CD4-positive, alpha-beta T cell treated with Interleukin-15 for 4 hours (primary cell): ENCODE measurements around the gene EPHB2.
"Not testable (repeated sequence)": the region's sequence is repeated elsewhere in the genome, so short reads cannot be mapped to it uniquely, and the experiment has no call there.

Source experiments
- DNase-seq: peaks from one replicate; pipeline ENCODE4 v3.0.0-alpha.2; 2020; ENCODE audit warnings: low spot score

The EPHB2 gene

DNA sequence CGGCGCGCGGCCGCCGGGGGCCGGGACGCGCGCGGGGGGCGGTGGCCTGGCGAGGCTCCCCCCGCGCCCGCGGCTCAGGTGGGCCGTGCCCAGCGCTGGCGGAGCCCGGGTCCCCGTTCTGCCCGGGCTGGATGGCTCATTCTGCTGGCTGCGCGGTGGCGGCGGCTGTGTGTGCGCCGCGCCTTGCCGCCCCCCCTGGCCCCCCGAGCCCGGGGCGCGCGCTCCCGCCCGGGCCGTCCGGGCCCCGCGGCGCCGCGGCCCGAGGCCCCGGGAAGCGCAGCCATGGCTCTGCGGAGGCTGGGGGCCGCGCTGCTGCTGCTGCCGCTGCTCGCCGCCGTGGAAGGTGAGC lies at the start of gene EPHB2:
TSS of gene EPHB2 (plus strand) at position 139 of the 349 bp plus-strand sequence. CDS start at position 283, 144 bp downstream.
- no peak for DNase-seq

DNA sequence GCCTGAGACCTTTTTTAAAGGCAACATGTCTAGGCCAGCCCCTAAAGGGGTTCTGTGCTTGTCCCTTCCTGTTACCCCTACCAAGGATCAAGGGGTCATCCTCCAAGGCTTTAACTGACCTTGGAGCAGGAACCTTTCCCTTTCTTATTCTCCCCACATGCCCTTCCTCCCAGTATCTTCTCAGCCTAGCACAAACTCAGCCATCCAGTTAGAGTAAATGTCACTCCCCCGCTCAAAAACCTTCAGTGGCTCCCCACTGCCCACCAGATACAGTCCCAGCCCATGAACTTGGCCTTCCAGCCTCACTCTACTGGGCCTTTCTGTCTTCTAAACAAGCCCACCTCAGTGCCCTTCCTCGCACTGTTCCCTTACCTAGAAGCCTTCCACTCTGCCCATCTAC lies 48.8 kb upstream of the EPHB2 start:
- no peak for DNase-seq

DNA sequence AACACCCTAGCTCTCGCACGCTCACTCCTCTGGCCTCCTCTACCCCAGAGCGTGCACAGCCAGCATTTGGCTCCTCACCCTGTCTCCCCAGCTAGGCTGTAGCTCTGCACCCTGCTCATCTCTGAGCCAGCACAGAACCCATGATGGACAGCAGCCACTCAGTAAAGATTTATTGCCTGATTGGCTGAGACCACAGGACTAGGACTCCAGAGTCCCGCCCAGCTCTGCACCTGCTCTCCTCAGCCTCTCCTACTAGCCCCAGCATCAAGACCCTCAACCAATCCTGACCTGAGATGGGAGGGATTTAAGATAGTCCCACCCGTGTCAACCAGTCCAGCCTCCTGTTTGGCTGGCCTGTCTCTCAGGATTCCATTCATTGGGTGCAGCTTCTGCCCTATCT lies 48.3 kb upstream of the EPHB2 start:
- DNase-seq, result no peak

DNA sequence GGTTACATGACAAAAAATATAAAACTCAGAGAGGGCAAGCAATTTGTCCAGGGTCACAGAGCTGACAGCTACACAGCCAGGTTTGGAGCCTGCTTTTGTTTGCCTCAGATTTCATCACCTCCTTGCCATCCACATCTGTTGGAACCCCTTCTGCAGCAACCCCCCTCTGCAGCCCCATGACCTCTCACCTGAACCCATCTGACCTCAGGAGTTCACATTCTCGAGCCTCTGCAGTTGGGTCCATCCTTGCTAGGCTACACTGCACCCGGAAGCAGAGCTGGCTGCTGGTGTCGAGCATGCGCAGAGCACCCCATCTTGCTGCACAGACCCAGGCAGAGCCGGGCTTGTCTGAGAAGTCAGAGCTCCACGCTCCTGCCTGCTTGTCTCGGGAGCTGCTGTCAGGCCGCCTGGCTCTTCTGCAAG lies 47.6 kb upstream of the EPHB2 start:
- DNase-seq, result no peak

DNA sequence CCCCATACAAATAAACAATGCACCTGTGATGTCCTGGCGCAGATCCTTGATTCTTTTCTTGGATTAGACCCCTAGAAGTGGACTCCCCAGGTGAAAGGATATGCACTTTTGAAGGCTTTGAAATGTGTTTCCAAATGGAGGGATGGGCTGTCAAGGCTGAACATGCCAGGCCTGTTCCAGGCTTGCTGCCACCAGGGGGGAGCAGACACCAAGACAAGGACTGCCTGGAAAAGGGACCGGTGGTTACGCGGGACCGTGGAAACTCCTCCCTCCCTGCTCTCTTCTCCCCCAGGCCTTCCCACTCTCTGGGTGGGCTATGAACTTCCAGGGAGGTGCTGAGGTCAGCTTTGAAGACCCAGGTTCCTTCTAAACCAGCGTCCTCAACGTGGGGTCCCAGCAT lies 44.9 kb upstream of the EPHB2 start:
- no peak for DNase-seq

DNA sequence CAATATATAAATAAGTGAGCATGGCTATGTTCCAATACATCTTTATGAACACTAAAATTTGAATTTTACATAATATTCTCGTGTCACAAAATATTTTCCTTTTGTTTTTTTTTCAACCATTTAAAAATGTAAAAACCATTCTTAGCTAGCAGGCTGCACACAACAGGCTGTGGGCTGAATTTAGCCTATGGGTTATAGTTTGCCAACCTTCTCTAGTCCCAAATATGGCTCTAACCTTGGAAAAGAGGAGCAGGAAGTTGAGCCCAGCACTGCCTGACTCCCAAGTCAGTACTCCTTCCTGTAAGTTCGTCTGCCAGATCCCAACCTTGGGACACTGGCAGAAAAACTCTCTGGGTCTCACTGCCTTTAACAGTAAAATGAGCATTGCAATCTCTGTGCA lies 44.2 kb upstream of the EPHB2 start:
- no peak for DNase-seq

DNA sequence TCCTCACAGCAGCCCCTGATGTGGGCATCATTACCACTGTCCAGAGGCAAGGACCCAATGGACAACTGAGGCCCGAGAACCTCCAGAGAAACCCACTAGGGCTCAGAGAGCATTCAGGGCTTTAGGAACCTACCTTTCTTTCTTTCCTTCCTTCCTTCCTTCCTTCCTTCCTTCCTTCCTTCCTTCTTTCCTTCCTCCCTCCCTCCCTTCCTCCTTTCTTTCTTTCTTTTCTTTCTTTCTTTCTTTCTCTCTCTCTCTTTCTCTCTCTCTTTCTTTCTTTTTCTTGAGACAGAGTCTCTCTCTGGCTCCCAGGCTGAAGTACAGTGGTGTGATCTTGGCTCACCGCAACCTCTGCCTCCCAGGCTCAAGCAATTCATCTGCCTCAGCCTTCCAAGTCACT lies 41.8 kb upstream of the EPHB2 start:
- not testable (repeated sequence) for DNase-seq

DNA sequence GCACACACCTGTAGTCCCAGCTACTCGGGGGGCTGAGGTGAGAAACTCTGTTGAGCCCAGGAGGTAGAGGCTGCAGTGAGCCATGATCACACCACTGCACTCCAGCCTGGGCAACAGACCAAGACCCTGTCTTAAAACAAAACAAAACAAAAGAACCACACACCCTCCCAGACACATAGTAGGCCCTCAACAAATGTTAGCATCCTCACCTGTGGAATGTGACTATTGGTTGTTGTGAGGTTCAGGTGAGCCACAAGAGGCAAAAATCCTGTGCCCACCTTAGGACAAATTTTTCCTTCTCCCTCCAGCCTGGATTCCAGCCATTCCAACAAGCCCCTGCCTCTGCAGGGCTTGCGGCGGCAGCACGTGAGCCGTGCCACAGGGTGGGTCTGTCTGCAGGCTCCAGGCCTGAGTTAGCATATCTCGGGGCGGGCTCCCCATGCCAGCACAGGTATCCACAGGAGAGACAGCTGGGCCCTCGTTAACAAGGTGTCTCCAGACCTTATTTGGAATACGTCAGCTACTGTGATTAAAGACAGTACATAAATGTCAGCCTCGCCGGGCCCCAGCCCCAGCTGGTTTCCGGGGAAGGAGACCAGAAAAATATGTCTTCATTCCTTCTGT lies 40.2 kb upstream of the EPHB2 start:
- no peak for DNase-seq

DNA sequence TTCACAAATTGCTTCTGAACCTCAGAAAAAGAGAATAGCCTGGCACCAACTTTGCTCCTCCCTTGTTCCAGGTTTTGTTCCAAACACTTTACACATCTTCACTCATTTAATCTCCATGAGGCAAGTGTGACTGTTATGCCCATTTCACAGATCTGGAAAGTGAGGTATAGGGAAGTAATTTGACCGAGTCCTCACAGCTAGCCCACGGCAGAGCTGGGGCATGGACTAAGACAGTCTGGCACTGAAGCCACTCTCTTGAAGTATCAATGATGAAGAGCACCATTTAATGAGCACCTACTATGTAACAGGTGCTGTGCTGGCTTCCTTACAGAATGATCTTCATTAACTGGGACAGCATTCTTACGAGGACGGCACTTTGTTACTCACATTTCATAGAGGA lies 38.6 kb upstream of the EPHB2 start:
- DNase-seq, result no peak

DNA sequence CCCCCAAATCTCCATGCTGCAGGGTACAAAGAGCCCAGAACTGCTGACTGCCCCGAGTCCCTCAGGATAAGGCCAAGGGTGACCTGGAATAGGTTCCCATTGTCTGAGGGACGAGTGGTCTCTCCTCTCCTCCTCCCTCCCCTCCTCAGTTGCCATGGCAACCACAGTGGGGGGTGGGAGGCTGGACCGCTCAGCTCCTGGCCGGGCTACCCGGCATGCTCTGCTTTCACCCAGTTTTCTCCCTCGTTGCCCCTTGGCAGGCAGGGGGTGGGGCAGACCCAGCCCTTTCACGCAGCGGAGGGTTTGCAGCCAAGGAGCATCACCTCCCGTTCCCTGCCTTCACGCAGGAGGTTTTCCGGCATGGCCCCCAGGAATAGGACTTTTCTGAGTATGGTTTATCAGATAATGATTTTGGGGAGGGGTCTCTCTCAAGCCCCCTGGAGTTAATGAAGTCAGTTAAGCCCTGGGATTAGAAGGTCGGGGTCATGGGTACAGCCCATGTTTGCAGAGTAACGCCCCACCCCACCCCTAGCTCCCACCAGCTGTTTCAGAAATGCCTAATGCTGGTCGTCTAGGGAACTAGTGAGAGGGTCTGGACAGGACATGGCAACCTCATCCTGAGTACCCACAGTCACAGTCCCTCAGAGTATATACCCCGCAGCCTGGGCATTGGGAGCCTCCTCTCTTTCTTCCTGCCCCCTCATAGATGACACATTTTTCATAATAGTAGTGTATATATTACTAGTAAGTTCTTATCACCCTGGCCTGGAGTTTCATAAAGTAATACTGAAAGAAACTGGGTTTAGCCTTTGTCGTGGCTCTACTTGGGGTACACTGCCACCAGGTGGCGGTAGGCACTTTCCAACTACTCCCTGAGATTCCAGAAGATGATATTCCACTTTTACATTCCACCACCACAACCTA lies 36.9 kb upstream of the EPHB2 start:
- DNase-seq, result no peak

DNA sequence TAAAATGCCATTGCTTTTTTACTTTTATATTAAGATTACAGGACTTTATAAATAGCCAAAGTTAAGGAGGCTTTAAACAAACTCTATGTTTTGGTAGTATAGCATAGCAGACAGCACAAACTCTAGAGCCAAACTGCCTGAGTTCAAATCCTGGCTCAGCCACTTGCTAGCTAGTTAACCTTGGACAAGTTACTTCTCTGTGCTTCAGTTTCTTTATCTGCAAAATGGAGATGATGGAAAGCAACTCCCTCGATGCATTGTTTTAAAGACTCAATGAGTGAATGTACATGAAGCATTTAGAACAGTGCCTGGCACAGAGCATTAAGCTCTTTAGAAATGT lies 36.3 kb upstream of the EPHB2 start:
- no peak for DNase-seq

DNA sequence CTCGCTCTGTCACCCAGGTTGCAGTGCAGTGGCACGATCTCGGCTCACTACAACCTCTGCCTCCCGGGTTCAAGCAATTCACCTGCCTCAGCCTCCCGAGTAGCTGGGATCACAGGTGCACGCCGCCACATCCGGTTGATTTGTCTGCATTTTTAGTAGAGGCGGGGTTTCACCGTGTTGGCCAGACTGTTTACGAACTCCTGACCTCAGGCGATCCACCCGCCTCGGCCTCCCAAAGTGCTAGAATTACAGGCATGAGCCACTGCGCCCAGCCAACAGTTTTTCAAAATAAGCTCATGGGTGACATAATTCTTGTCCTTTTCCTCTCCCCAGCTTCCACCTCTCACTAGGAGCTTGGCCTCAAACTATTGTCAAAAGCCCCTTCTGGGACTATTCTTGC lies 34.5 kb upstream of the EPHB2 start:
- not testable (repeated sequence) for DNase-seq

DNA sequence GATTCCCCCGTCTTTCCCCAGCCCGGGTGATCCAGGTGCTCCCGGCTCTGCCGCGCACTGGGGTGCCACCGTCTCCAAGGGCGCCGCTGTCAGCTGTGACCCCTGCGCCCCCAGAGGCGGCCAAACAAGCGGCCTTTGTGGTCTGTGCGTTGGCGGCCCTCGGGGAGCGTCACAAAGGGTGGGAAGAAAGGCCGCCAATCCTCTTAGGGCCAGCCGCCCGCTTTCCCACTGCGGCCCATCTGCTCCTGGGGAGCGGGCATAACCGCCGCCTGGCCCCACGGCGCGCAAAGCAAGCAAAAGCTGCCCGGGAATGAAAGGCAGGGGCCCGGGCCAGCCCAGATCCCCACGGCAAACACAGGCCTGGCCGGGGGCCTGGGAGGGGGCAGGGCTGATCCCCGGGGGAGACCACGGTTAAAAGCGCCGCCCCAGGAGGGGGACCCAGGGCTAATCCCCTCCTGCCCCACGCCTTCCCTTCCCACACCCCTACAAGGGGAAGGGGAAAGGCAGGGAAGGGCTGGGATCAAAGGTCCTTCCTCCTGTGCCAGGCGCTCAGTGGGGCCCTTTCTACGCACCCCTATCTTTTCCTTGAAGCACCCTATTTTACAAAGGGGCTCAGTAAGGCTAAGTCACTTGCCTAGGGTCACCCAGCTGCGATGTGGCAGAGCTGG lies 33.6 kb upstream of the EPHB2 start:
- no peak for DNase-seq

DNA sequence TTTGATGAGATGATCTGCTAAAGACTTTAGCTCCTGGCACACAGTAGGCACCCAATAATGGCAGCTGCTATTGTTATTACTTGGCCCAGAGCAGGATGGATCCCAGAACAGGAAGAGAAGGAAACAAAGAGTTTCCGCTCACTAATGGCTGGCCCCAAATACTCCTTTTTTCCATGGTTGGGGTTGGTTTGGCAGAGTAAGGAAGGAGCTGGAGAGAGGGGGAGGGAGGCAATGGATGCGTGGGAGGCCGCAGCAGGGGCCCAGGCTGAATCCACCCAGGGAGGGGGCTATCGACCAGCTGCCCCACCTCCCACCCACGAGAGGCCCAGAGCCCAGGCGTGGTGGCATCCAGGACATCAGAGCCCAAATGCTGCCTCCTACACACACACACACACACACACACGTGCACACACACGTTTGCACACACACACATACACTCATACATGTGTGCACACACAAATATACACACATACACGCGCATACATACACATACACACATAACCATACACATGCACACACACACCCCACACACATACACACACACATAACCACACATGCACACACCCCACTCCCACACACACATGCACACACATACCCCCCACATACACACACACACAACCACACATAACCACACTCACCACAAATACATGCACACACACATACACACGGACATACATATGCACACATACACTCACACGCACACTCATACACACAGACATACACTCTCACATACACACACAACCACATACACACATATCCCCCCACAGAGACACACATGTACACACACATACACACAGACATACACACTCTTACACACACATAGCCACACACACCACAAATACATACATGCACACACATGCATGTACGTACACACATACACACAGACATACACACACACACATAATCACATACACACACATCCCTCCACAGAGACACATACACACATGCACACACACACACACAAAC lies 32.4 kb upstream of the EPHB2 start:
- DNase-seq, result no peak

DNA sequence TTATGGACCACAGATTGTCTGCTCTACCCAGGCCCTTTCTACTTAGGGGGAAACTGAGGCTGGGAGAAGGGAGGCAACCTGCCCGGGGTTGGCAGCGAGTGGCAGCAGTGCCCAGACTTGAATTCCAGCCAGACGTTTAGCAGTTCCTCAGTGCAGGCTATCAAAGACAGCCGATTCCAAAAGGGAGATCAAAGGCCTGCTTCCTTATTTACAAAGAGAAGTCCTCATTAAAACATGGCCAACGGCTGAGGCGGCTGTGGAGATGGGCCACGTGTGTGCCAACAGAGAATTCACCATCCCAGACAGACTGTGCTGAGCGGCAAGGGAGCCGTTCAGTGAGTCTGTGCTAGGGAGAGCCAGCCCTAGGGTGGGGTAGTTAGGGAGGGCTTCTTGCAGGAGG lies 29.9 kb upstream of the EPHB2 start:
- no peak for DNase-seq

DNA sequence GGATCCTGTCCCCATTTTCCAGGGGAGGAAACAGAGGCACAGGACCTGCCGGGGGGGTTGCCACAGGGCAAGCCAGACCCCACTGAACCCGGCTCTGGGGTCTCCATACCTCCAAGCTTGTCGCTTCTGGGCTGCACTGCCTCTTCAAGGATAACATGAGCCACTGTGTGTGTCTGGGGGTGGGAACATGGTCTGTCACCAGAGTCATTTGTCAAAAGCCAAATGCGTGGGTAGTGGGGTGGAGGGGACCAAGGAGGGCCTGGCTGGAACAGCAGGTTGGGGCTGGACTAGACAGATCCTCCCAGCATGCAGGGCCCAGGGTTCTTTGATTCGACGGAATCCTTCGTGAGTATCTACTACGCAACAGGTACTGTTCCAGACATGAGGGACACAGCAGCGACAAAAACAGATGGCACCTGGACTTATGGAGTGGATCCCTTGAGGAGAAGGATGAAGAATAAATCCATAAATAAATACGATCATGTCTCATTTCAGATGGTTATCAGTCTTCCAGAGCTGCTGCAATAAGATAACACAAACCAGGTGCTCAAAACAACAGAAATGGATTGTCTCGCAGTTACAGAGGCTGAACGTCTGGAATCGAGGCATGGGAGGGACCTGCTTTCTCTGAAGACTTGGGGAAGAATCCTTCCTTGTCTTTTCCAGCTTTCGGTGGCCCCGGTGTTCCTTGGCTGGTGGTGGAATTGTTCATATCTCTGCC lies 28.9 kb upstream of the EPHB2 start:
- DNase-seq, result no peak

DNA sequence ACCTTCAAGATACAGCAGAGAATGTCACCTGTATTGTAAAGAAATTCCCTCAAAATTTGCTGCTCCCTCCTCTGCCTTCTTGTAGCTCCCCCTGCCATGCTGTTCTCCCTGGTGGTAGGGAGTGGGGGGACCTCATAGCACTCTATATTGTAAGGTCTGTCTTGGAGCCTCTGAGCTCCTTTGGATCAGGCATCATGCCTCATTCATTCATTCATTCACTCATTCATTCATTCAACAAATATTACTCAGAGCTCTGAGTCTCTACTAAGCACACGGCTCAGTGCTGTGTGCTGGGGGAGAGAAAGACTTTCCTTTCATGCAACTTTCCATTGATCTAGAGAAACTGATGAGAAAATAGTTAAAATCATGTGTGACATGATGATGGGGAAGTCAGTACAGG lies 27.1 kb upstream of the EPHB2 start:
- DNase-seq, result no peak

DNA sequence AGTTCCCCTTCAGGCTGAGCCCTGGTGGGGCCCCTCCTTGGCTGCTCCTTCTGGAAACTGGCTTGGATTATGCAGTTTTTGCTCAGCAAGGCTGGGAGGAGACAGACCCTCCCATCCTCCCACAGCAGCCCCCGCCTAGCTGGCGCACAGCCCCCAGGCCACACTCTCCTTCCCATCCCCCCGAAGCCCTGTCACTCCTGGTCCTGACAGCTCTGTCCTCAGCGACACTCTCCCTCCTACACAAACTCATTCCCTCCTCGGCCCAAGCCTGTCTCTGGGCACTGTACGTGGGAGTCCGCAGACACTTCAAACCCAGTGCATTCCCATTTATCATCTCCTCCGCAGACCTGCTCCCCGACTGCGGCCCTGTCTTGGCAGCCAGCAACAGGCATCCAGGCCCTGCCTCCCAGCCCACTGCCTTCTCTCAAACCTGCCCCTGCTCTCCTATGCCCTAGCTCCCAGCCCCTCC lies 25.0 kb upstream of the EPHB2 start:
- DNase-seq, result no peak

DNA sequence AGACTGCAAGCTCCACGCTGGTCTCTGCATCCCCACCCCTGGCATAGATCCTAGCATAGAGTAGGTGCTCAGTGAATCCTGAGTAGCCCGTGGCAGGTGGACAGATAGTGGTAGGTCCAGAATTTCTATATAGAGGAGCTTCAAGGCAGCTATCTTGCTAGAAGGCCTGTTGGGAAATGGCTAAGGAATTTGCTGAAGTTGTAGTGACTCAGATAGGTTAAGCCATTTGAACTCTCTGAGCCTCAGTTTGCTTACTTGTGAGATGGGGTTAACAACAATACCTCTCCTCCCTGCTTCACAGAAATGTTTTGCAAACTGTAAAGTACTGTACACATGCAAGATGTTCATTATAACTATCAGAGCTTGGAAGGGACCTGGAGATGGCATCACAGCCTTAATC lies 23.4 kb upstream of the EPHB2 start:
- DNase-seq, result no peak

DNA sequence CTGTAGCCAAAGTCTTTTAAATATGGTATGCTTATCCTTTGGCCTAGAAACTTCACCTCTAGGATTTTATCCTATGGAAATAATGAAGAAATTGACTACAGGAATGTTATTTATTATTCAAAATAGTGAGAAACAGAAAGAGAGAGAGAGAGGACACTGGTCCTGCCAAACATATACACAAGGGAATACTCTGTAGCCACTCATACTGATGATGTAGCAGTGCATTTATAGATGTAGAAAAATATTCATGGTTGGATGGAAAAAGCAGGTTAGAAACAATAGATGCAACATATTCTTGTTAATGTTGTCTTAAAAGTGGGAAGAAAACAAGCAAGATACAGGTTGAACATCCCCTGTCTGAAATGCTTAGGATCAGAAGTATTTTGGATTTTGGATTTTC lies 22.2 kb upstream of the EPHB2 start:
- no peak for DNase-seq

DNA sequence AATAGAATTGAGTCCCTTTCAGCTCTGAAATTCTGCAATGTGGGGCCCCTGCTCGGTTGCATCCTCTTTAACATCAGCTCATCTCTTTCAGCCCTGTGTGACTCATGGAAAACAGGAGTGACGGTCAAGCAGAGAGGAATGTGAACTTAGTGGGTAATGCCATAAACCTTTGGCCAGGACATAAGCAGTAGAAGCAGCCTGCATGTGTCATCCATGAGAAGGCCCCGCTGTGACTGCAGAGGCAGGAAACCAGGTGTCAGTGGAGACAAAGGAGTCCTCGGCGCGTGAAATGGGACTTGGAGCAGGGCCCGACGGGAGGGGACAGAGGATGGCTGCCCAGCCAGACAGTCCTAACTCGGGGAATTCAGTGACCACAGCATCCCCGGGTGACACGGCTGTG lies 21.1 kb upstream of the EPHB2 start:
- no peak for DNase-seq
